ENCODE measurements around the gene PDE6G. TPM values are rescaled to one million over a fixed set of nuclear protein-coding genes. Genes with fewer than 3 reads are reported as not detected.

Gene PDE6G
- total and polyA plus RNA-seq, 5 donors, result 0.41 TPM; not detected in 4

DNA sequence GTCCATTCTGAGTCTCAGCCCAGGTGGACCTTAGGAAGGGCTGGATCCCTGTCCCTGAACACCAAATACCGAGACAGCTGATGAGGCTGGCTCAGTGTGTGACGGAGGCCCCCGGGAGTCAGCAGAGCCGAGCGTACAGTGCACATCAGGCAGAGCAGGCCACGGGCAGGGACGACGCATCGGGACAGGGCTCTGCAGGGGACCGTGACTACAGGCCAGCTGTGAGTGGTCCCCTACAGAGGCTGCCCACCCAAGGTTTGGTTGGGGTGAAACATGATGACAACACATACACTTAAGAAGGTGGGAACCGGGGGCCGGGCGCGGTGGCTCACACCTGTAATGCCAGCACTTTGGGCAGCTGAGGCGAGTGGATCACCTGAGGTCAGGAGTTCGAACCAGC lies 16.6 kb upstream of the PDE6G start:
- intact Hi-C loops (cut with DNase I), result no loop called here
- Histone ChIP-seq H3K27ac (ENCODE audit: low read length) (no peak overlapping the region), H3K27me3 (ENCODE audit: control insufficient read depth, insufficient read depth) (no peaks in the 10 kb centered on the region), H3K9me3 (ENCODE audit: control insufficient read depth, low read length) (no peaks in the 10 kb centered on the region), H3K4me1 (ENCODE audit: control insufficient read depth, insufficient read depth, low read length) (no peaks in the 10 kb centered on the region), H3K4me3 (ENCODE audit: low read length) (no peak overlapping the region)
- WGBS, result 87% methylated on average over 16 of the region's 16 CpGs
- peak in 1 of 3 donors; percentile 40 for DNase-seq
- peak in 1 of 2 donors; percentile 9 for ATAC-seq

DNA sequence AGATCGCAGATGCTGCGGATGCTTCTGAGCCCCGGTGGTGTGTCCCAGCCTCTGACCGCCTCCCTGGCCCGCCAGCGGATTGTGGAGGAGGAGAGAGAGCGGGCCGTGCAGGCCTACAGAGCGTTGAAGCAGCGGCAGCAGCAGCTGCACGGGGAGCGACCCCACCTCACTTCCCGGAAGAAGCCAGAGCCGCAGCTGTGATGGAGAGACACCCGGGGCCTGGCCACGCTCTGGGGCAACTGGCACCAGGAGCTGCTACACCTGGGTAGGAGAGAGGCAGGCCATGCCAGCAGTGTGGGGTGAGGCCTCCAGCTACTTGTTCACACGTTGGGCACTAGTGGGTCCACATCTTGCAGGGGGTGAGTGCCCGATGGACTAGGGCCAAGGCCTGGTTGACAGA lies 16.2 kb upstream of the PDE6G start:
- 83% methylated on average over 18 of the region's 18 CpGs for WGBS
- DNase-seq (peak in 1 of 3 donors; percentile 44), ATAC-seq (no peak)
- Histone ChIP-seq H3K27ac (ENCODE audit: low read length) (no peak overlapping the region), H3K4me3 (ENCODE audit: low read length) (no peak overlapping the region), H3K27me3 (ENCODE audit: control insufficient read depth, insufficient read depth) (no peaks in the 10 kb centered on the region), H3K4me1 (ENCODE audit: control insufficient read depth, insufficient read depth, low read length) (no peaks in the 10 kb centered on the region), H3K9me3 (ENCODE audit: control insufficient read depth, low read length) (no peaks in the 10 kb centered on the region)
- intact Hi-C loops (cut with DNase I), result no loop called here

- intact Hi-C loops (cut with DNase I), result no loop called here
- H3K4me3 ChIP-seq (ENCODE audit: low read length), result no peak overlapping the region
Measured at GRCh38 chr17:81667754-81668153, 11.4 kb upstream of the PDE6G start.

GRCh38 chr17:81666342-81667191 lies 10.2 kb upstream of the PDE6G start, which contains the start of the genes CCDC137 and OXLD1:
CCDC137 (plus strand) TSS chr17:81666737; CDS start chr17:81666767, 30 bp downstream.
OXLD1 (minus strand) TSS chr17:81666605; CDS start chr17:81666577, 28 bp downstream.
- H3K27ac ChIP-seq (ENCODE audit: low read length), result peak within 1 kb of the TSS; percentile 68
- ATAC-seq, result peak; percentile 98 to 99
- WGBS, result under 1% methylated on average over 96 of the region's 96 CpGs
- peak; percentile 98 to 99 (median 99) for DNase-seq
- peak within 1 kb of the TSS; percentile 74 for H3K4me3 ChIP-seq (ENCODE audit: low read length)
- intact Hi-C loops (cut with DNase I), result no loop called here
- peaks cover 2% of the 10 kb centered on the region for H3K4me1 ChIP-seq (ENCODE audit: control insufficient read depth, insufficient read depth, low read length)
- no peaks in the 10 kb centered on the region for H3K27me3 ChIP-seq (ENCODE audit: control insufficient read depth, insufficient read depth)
- no peaks in the 10 kb centered on the region for H3K9me3 ChIP-seq (ENCODE audit: control insufficient read depth, low read length)

More at GRCh38 chr17:81667754-81668153, 11.4 kb upstream of the PDE6G start:
- Histone ChIP-seq H3K27me3 (ENCODE audit: control insufficient read depth, insufficient read depth) (no peaks in the 10 kb centered on the region), H3K27ac (ENCODE audit: low read length) (no peak overlapping the region), H3K4me1 (ENCODE audit: control insufficient read depth, insufficient read depth, low read length) (peaks cover 2% of the 10 kb centered on the region), H3K9me3 (ENCODE audit: control insufficient read depth, low read length) (no peaks in the 10 kb centered on the region)
- 88% methylated on average over 18 of the region's 18 CpGs for WGBS
- ATAC-seq (no peak), DNase-seq (peak in 1 of 3 donors; percentile 49)

DNA sequence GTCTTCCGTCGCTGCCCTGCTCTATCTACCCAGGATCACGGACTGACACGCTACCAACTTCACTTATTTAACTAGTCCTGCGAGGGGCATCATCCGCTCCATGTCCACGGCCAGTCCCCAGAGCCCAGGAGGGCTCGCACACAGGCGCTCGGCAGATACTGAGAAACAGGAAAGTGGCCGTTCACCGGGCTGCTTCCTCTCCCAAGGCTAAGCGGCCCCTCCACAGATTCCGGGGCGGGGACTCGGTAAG lies 9.7 kb upstream of the PDE6G start:
- peaks cover 2% of the 10 kb centered on the region for H3K4me1 ChIP-seq (ENCODE audit: control insufficient read depth, insufficient read depth, low read length)
- intact Hi-C loops (cut with DNase I), result no loop called here
- ATAC-seq (peak in 1 of 2 donors; percentile 28), DNase-seq (no peak)
- H3K27me3 ChIP-seq (ENCODE audit: control insufficient read depth, insufficient read depth), result no peaks in the 10 kb centered on the region
- H3K27ac ChIP-seq (ENCODE audit: low read length), result peak overlapping the region; percentile 68
- whole genome bisulfite sequencing, result 0% methylated on average over 16 of the region's 16 CpGs
- H3K9me3 ChIP-seq (ENCODE audit: control insufficient read depth, low read length), result no peaks in the 10 kb centered on the region
- H3K4me3 ChIP-seq (ENCODE audit: low read length), result peak overlapping the region; percentile 74

- peak; percentile 33 to 44 for ATAC-seq
- intact Hi-C loops (cut with DNase I), result no loop called here
- 61% methylated on average over 30 of the region's 30 CpGs for WGBS
Measured at GRCh38 chr17:81665205-81666091, 9.1 kb upstream of the PDE6G start.

DNA sequence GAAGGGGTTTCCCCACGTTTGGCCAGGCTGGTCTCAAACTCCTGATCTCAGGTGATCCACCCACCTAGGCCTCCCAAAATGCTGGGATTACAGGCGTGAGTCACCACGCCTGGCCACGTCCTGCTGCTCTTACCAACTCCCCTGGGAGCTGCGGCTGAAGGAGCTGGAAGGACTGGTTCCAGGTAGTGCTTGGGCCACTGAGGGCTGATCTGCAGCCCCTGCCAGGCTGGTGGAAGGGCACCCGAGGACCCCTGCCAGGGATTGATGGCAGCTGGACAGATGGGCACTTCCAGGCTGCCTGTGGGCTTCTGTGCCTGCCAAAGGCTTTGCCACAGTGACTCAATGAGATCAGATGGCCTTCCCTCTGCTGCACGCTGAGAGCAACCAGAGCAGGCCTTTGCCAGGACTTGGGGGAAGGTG lies 7.7 kb upstream of the PDE6G start:
- ATAC-seq (no peak), DNase-seq (peak in 1 of 3 donors; percentile 40)
- Histone ChIP-seq H3K9me3 (ENCODE audit: control insufficient read depth, low read length) (no peaks in the 10 kb centered on the region), H3K27me3 (ENCODE audit: control insufficient read depth, insufficient read depth) (no peaks in the 10 kb centered on the region), H3K4me1 (ENCODE audit: control insufficient read depth, insufficient read depth, low read length) (peaks cover 2% of the 10 kb centered on the region), H3K4me3 (ENCODE audit: low read length) (no peak overlapping the region), H3K27ac (ENCODE audit: low read length) (no peak overlapping the region)
- intact Hi-C loops (cut with DNase I), result no loop called here
- WGBS, result 73% methylated on average over 7 of the region's 7 CpGs

More at GRCh38 chr17:81665205-81666091, 9.1 kb upstream of the PDE6G start:
- Histone ChIP-seq H3K4me3 (ENCODE audit: low read length) (peak overlapping the region; percentile 74), H3K9me3 (ENCODE audit: control insufficient read depth, low read length) (no peaks in the 10 kb centered on the region), H3K27me3 (ENCODE audit: control insufficient read depth, insufficient read depth) (no peaks in the 10 kb centered on the region), H3K27ac (ENCODE audit: low read length) (peak overlapping the region; percentile 68), H3K4me1 (ENCODE audit: control insufficient read depth, insufficient read depth, low read length) (peaks cover 2% of the 10 kb centered on the region)
- peak in 2 of 3 donors; percentile 58 to 60 for DNase-seq

GRCh38 chr17:81662002-81662401 lies 5.7 kb upstream of the PDE6G start:
- no peak overlapping the region for H3K27ac ChIP-seq (ENCODE audit: low read length)
- no peak overlapping the region for H3K4me3 ChIP-seq (ENCODE audit: low read length)
- no peak for DNase-seq
- no peaks in the 10 kb centered on the region for H3K27me3 ChIP-seq (ENCODE audit: control insufficient read depth, insufficient read depth)
- H3K4me1 ChIP-seq (ENCODE audit: control insufficient read depth, insufficient read depth, low read length), result peaks cover 2% of the 10 kb centered on the region
- no peaks in the 10 kb centered on the region for H3K9me3 ChIP-seq (ENCODE audit: control insufficient read depth, low read length)
- 91% methylated on average over 4 of the region's 4 CpGs for WGBS
- ATAC-seq, result no peak
- intact Hi-C loops (cut with DNase I), result no loop called here

GRCh38 chr17:81660441-81660840 lies 4.1 kb upstream of the PDE6G start:
- DNase-seq (peak in 1 of 3 donors; percentile 7), ATAC-seq (no peak)

GRCh38 chr17:81659038-81659437 lies 2.7 kb upstream of the PDE6G start:
- Histone ChIP-seq H3K9me3 (ENCODE audit: control insufficient read depth, low read length) (no peaks in the 10 kb centered on the region), H3K4me1 (ENCODE audit: control insufficient read depth, insufficient read depth, low read length) (no peaks in the 10 kb centered on the region), H3K4me3 (ENCODE audit: low read length) (no peak overlapping the region), H3K27ac (ENCODE audit: low read length) (no peak overlapping the region), H3K27me3 (ENCODE audit: control insufficient read depth, insufficient read depth) (no peaks in the 10 kb centered on the region)
- DNase-seq (no peak), ATAC-seq (no peak)
- intact Hi-C loops (cut with DNase I), result no loop called here
- 60% methylated on average over 5 of the region's 5 CpGs for WGBS

More at GRCh38 chr17:81660441-81660840, 4.1 kb upstream of the PDE6G start:
- intact Hi-C loops (cut with DNase I), result no loop called here
- 92% methylated on average over 9 of the region's 9 CpGs for WGBS
- H3K4me3 ChIP-seq (ENCODE audit: low read length), result no peak overlapping the region
- no peaks in the 10 kb centered on the region for H3K9me3 ChIP-seq (ENCODE audit: control insufficient read depth, low read length)
- H3K27me3 ChIP-seq (ENCODE audit: control insufficient read depth, insufficient read depth), result no peaks in the 10 kb centered on the region
- peaks cover under 1% of the 10 kb centered on the region for H3K4me1 ChIP-seq (ENCODE audit: control insufficient read depth, insufficient read depth, low read length)
- no peak overlapping the region for H3K27ac ChIP-seq (ENCODE audit: low read length)

GRCh38 chr17:81656835-81657234 lies 493 bp upstream of the PDE6G start:
- intact Hi-C loops (cut with DNase I), result no loop called here
- Histone ChIP-seq H3K4me3 (ENCODE audit: low read length) (no peak overlapping the region), H3K4me1 (ENCODE audit: control insufficient read depth, insufficient read depth, low read length) (no peaks in the 10 kb centered on the region), H3K27me3 (ENCODE audit: control insufficient read depth, insufficient read depth) (no peaks in the 10 kb centered on the region), H3K27ac (ENCODE audit: low read length) (no peak overlapping the region), H3K9me3 (ENCODE audit: control insufficient read depth, low read length) (no peaks in the 10 kb centered on the region)
- 44% methylated on average over 4 of the region's 4 CpGs for WGBS
- DNase-seq (peak in 1 of 3 donors; percentile 30), ATAC-seq (no peak)

All from right cardiac atrium (tissue), 5 donors.